ENCODE data around the gene FNBP1.

Gene FNBP1

GRCh38 chr9:130045725-130046450 is 2.9 kb upstream of the FNBP1 start:
- DNase-seq (ENCODE audit: low read depth): no peak

DNA sequence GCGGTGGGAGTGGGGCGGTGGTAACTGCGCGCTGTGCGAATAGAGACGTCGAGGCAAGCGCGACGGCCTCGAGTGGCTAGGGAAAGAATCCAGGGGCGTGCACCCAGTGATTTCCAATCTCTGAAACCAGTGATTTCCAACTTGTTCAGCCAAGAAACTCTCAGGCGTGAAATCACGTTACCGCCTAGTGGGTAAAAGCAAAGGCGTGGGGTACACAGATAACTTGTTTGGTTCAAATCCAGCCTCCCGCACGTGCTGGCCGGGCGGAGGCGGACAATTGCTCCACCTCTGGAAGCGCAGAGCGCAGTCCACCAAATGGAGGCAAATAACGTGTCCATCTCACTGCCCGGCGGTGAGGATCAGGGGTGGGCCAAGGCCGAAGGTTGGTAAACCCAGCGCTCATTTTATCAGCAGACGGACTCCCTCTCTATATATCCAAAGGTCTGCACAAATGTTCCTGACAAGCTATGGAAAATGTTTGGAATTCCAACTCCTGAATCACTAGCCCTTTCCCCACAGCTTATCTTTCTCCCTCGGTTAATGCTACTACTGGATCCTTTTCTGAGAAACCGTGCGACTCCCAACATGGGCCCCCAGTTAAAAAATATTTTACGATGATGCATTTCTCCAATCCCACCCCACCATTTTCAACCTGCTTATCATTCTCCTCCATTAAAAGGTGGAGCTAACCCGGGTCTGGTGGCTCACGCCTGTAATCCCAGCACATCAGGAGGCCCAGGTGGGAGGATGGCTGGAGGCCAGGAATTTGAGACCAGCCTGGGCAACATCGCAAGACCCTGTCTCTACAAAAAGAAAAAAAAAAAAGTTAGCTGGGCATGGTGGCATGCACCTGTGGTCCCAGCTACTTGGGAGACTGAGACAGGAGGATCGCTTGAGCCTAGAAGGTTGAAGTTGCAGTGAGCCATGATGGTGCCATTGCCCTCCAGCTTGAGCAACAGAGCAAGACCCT is 950 bp upstream of the FNBP1 start:
- DNase-seq (ENCODE audit: low read depth): no peak

GRCh38 chr9:130042406-130042884 is 544 bp downstream of the FNBP1 start:
- DNase-seq (ENCODE audit: low read depth): no peak

DNA sequence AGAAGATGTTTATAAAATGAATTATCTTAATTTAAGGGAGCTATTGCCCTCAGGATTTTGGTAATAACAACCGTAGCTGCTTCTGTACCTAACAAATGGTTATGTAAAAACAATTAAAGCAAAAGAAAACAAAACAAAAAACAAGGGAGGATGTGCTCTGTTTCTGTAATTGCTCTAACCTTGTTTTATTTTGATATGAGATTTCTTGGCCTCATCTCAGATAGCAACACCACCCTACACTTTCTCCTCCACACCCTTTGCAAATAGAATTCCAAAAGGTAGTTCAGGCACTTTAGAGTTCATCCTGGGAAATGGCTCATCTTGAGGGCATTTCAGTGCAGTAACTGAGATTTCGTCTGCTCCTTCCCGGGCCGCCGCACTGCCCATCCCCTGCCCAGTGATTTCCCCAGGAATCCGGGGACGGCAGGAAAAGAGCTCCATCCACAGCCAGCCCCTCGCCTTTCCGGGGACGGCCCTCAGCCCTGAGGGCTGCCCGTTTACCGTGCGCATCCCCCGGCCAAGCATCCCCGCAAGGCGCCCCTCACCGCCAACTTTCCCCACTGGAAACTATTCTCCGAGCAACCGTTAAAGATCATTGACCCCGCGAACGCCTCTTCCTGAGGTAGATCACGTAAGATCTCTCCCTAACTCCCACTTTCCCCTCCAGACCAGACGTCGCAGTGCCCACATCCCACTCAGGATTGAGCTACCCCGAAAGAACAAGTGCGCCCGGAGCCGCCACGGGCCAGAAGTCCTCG is 1.2 kb downstream of the FNBP1 start:
- DNase-seq (ENCODE audit: low read depth): no peak

GRCh38 chr9:130040984-130041647 is 1.9 kb downstream of the FNBP1 start:
- no peak for DNase-seq (ENCODE audit: low read depth)

- no peak for DNase-seq (ENCODE audit: low read depth)
Observed at GRCh38 chr9:130039528-130040147, 3.4 kb downstream of the FNBP1 start.

- DNase-seq (ENCODE audit: low read depth): no peak
Observed at GRCh38 chr9:130036099-130036498, 6.9 kb downstream of the FNBP1 start.

- DNase-seq (ENCODE audit: low read depth): peak; percentile 78
Observed at GRCh38 chr9:130034570-130034969, 8.4 kb downstream of the FNBP1 start.

GRCh38 chr9:130030651-130031127 is 12.3 kb downstream of the FNBP1 start:
- DNase-seq (ENCODE audit: low read depth): no peak

DNA sequence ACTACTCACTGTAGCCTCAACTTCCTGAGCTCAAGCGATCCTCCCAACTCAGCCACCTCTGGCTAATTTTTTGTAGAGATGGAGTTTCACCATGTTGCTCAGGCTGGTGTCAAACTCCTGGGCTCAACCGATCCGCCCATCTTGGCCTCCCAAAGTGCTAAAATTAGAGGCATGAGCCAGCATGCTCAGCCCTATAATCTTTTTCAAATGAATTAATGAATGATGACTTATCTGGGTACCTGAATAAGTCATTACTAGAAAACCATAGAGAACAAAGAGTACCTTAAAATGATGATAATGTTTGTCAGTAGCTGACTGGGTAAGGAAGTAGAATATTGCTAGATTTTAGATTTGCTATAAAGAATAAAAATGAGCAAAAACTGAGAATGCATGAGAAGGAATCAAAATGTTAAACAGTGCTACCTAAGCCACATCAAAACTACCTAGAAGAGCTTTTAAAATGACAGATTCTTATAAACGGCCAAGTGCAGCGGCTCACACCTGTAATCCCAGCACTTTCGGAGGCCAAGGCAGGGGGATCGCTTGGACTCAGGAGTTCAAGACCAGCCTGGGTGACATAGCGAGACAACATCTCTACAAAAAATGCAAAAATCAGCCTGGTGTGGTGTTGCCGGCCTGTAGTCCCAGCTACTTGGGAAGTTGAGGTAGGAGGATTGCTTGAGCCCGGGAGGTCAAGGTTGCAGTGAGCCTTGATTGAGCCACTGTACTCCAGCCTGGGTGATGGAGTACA is 13.6 kb downstream of the FNBP1 start:
- DNase-seq (ENCODE audit: low read depth): no peak

DNA sequence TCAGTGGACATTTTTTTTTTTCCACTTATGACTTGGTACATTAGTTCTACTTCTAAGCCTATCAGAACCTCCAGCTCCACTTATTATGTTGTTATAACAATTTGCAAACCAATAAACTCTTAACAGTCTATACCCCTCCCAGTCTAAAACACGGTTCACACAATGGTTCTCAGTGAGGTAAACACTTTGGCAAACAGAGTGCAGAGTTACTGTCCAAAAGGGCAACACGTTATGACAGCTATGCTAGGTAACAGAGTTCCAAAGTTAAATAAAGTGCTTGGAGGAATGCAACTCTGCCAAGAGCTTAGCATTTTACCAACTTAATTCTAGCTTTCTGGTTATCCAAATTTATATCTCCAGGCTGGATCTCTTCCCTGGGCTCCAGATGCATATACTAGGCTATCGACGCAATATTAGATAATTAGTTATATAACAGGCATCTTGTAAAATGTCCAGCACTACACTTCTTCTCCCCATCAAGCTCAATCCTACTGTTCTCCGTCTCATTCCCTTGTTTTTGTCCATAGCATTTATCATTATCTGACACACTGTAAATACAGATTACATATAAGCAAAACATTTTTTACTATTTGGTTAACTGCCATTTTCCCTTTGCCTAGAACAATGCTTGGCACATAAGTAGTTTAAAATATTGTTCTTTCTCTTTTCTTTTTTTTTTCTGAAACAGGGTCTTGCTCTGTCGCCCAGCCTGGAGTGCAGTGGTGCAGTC is 14.3 kb downstream of the FNBP1 start:
- no peak for DNase-seq (ENCODE audit: low read depth)

DNA sequence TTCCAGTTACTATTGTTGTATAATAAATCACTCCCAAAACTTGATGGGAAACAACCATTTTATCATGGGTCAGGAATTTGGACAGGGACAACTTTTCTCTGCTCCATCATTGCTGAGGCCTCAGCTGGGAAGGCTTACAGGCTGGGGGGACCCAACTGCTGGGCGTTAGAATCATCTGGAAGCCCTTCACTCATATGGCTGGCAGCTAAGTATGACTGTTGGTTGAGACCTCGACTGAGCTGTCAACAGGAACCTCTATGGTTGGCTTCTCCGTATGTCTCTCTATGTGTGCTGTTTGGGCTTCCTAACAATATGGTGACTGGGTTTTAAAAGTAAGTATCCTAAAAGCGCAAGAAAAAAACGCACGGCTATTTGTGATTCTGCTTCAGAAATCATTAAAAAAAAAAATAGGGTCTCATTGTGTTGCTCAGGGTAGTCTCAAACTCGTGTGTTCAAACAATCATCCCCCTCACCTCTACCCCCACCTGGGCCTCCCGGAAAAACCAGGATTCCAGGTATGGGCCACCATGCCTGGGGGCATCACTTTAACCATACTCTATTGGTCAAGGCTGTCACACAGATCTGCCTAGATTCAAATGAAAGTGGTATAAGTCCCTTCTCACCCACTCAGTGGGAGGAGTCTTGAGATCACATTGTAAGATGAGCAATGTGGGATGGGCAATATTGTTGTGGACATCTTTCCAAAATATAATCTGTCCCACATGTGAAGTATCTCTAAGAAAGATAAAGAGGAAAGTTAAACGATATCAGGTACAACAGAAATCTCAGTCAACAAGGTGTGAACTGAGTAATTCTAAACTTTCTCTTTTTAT is 15.2 kb downstream of the FNBP1 start:
- no peak for DNase-seq (ENCODE audit: low read depth)

GRCh38 chr9:130026583-130027340 is 16.2 kb downstream of the FNBP1 start:
- no peak for DNase-seq (ENCODE audit: low read depth)

- DNase-seq (ENCODE audit: low read depth): no peak
Observed at GRCh38 chr9:130024597-130024994, 18.4 kb downstream of the FNBP1 start.

GRCh38 chr9:130023994-130024596 is 18.9 kb downstream of the FNBP1 start:
- no peak for DNase-seq (ENCODE audit: low read depth)

GRCh38 chr9:130023144-130023787 is 19.7 kb downstream of the FNBP1 start:
- DNase-seq (ENCODE audit: low read depth): no peak

DNA sequence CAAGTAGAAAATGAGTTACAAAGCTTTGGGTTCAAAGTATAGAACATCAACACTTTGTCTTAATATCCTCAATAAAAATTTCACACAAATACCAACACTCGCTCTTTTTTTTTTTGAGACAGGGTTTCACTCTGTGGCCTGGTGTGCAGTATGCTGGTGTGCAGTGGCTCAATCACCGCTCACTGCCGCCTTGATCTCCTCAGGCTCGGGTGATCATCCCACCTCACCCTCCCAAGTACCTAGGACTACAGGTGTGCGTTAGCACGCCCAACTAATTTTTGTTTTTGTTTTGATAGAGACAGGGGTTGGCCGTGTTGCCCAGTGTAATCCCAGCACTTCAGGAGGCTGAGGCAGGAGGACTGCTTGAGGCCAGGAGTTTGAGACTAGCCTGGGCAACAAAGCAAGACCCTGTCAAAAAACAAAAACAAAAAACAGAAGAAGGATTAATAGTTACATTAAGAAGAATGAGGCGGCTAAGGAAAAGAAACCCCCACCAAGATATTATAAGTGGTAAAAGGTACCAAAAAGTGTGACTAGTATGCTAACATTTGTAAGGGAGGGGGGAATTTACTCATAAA is 20.3 kb downstream of the FNBP1 start:
- DNase-seq (ENCODE audit: low read depth): no peak

Data from stromal cell of bone marrow (primary cell).